WERI-Rb-1 (cell line): ENCODE data around the gene ADM.
A peak's percentile ranks its signal among the peaks of the same experiment; 100 is the strongest.

Source experiments
- DNase-seq: peaks from one replicate; pipeline ENCODE4 v3.0.0-alpha.2; 2020
- H3K27ac ChIP-seq: fragments of 250-450 bp; sonication (Bioruptor Pico); 2 replicates; pipeline ENCODE4 v1.5.1; 2020; ENCODE audit warnings: mild to moderate bottlenecking, moderate library complexity
- H3K27me3 ChIP-seq: fragments of 250-450 bp; sonication (Bioruptor Pico); 2 replicates; pipeline ENCODE4 v1.5.1; 2021; ENCODE audit warnings: mild to moderate bottlenecking, low read depth, moderate library complexity; ENCODE audit not compliant: insufficient read depth, severe bottlenecking
- H3K36me3 ChIP-seq: fragments of 250-450 bp; sonication (Bioruptor Pico); 2 replicates; pipeline ENCODE4 v1.5.1; 2020; ENCODE audit warnings: mild to moderate bottlenecking, moderate library complexity
- H3K4me3 ChIP-seq: 2 replicates; pipeline ENCODE4 v1.5.1; 2011; ENCODE audit warnings: low read depth, mild to moderate bottlenecking, control low read depth, low read length
- H3K9me3 ChIP-seq: fragments of 250-450 bp; sonication (Bioruptor Pico); 2 replicates; pipeline ENCODE4 v1.5.1; 2021; ENCODE audit warnings: mild to moderate bottlenecking, moderate library complexity; ENCODE audit not compliant: severe bottlenecking
- CTCF ChIP-seq: IDR thresholded peaks from 2 replicates; pipeline ENCODE4 v1.5.1; 2011; ENCODE audit warnings: low read depth, mild to moderate bottlenecking, control low read depth, inconsistent platforms, low read length

Gene ADM

GRCh38 chr11:10307022-10307399 lies 2.1 kb downstream of the ADM start:
- no peak for DNase-seq

GRCh38 chr11:10307400-10308200 lies 2.7 kb downstream of the ADM start:
- Histone ChIP-seq H3K27ac (no peak overlapping the region), H3K9me3 (no peaks in the 10 kb centered on the region), H3K36me3 (no peaks in the 10 kb centered on the region), H3K4me3 (peak overlapping the region; percentile 42), H3K27me3 (peaks cover 26% of the 10 kb centered on the region)
- TF ChIP-seq CTCF = peak; percentile 75
- DNase-seq = peak; percentile 72

More at GRCh38 chr11:10307022-10307399, 2.1 kb downstream of the ADM start:
- no peaks in the 10 kb centered on the region for H3K36me3 ChIP-seq
- peaks cover 29% of the 10 kb centered on the region for H3K27me3 ChIP-seq
- no peaks in the 10 kb centered on the region for H3K9me3 ChIP-seq
- no peak overlapping the region for H3K27ac ChIP-seq
- no peak for TF ChIP-seq CTCF
- H3K4me3 ChIP-seq = peak overlapping the region; percentile 42

GRCh38 chr11:10308201-10308954 lies 3.5 kb downstream of the ADM start:
- Histone ChIP-seq H3K27ac (no peak overlapping the region; the same call in 1 of the 2 replicates), H3K27me3 (peaks cover 25% of the 10 kb centered on the region), H3K36me3 (no peaks in the 10 kb centered on the region), H3K9me3 (no peaks in the 10 kb centered on the region), H3K4me3 (peak overlapping the region; percentile 42)
- DNase-seq = no peak
- no peak for TF ChIP-seq CTCF

- Histone ChIP-seq H3K36me3 (no peaks in the 10 kb centered on the region), H3K27ac (no peak overlapping the region), H3K27me3 (peaks cover 25% of the 10 kb centered on the region), H3K4me3 (no peak overlapping the region), H3K9me3 (no peaks in the 10 kb centered on the region)
- DNase-seq = no peak
- TF ChIP-seq CTCF = no peak
Measured at GRCh38 chr11:10309163-10310093, 4.6 kb downstream of the ADM start.

GRCh38 chr11:10310301-10310841 lies 5.5 kb downstream of the ADM start:
- DNase-seq = no peak
- H3K36me3 ChIP-seq = no peaks in the 10 kb centered on the region
- no peak overlapping the region for H3K27ac ChIP-seq
- H3K27me3 ChIP-seq = peaks cover 25% of the 10 kb centered on the region
- no peak overlapping the region for H3K4me3 ChIP-seq
- no peak for TF ChIP-seq CTCF
- H3K9me3 ChIP-seq = no peaks in the 10 kb centered on the region
